DMS 273 treated with DMSO at 0.1 percent for 48 hours (cell line): ENCODE measurements around the gene NNAT.

ENCODE experiments used
- DNase-seq: peaks from one replicate; lab custom pipeline; 2025; lab: John Stamatoyannopoulos, UW

Gene NNAT

DNA sequence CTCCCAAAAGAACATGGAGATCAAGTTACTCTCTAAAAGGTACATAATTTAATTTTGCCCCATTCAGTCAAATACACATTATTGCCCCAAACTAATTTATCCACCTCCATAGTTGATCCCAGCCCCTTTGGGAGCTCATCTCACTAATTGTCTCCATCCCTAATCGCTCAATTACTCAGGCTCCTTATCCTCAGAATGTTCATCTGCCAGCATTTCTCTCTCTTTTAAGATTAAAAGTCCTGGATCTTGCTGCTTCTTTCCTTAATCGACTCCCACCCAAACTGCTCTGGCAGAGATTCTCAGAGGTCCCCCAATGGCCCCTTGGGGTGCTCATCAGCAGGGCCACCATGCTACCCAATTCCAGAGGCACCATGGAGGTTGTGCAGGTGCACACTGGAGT is 18.4 kb upstream of the NNAT start:
- DNase-seq, result no peak

DNA sequence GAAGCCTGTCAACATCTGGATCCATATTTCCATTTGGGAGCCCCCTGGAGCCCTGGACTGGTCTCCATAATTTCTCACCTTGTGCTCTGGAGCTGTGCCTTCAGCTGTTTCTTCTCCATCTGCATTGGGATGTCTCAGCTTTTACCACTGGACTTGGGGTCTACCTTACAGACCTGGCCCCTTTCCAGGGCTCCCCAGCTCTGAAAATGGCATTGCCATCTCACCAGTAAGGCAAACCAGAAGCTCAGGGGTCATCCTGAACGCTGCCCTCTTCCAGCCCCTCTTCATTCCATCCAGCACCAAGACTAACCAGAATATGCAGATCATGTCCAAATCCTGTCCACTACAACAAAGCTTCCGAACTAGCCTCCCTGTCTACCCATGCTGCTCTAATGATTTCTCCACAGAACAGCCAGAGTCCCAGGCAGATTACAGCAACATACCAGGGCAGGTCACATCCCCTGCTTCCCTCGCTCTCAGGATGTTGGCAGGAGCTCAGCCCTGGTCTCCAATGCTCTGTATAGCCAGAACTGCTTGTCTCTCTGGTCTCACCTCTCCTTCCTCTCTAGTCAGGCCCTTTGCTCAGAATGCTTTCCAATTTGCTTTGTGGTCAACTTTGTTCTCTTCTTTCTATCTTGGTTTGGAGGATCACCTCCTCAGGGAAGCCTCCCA is 17.7 kb upstream of the NNAT start:
- DNase-seq, result no peak

DNA sequence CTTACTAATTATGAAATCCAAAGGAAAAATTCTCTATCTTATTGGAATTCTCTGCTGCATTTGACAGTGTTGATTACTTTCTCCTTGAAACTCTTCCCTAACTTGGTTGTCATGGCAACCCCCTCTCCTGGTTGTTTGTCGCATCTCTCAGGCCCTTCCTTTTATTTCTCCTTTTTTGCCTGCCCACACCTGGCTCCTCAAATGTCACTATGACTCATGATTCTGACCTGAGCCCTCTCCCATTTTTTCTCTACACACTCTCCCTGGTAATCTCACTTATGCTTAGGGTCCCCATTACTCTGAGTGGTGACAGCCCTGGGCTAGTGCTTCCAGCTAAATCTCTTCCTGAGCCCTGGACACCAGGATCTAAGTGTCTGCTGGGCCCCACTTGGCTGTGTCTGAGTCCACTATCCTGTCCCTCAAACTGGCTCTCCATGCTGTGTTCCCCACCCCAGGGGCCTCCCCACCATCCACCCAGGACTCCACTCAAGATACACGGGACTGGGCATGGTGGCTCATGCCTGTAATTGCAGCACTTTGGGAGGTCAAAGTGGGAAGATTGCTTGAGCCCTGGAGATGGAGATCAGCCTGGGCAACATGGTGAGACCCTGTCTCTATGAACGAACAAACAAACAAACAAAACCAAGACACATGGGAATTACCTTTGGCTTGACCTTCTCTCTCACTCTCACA is 16.5 kb upstream of the NNAT start:
- no peak for DNase-seq

DNA sequence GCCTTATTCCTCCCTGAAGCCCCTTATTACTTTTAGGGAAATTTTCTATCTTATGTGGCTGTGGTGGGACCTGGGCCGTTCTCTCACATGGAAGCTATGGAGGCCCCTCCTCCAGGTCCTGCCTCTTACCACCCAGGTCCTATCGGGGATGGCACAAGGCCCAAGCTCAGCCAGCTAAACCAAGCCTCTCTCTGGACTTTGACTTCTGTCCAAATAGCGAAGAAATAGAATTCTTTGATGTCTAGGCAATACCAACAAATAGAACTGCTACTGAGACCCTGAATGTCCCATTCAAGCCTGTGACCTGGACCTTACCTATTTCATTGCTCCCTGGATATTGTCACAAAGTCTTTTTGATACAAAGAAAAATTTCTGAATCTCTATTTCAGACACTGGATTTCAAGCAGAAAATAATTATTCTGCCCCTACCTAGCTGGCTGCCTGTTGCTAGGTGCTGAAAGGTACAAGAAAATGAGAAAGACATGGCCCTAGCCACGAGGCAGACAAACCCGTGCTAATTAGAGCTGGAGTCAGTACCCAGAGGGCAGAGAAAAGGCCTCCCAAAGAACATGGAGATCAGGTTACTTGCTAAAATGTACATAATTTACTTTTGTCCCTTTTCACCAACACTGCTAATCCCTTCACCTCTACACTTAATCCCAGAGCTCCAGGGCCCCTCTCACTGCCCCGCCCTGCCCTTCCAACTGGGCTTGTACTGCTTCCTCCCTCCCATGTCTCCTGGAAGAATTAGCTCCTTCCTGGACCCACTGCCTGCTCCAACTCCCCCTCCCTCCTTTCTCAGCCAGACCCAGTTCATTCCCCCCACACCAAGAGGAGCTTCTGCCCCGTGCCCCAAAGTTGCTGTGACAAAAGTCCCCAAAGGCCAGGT is 15.5 kb upstream of the NNAT start:
- no peak for DNase-seq

DNA sequence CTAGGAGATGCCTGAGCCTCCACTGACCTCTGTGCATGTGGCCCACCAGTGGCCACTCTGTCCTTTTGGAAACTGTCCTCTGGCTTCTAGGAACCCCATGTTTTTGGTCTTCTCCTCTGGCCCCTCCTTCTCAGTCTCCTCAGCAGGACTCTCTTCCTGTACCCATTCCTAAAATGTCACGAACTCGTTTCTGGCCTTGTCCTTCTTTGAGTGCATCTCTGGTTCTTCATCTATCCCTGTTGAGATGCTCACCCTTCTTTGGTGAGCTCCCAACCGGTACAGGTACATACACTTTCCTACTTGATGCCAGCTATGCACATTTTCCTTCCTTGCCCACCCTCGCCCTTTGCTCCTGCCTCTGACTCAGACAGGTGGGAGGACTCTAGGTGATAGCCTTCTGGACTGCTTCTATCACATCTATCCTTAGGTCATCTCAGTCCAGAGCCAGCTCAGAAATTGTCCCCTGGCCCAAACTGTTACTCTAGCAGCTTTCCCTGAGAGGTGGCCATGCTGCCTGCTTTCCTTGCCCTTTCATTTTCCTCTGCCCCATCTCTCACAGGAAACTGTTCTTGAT is 14.8 kb upstream of the NNAT start:
- no peak for DNase-seq

DNA sequence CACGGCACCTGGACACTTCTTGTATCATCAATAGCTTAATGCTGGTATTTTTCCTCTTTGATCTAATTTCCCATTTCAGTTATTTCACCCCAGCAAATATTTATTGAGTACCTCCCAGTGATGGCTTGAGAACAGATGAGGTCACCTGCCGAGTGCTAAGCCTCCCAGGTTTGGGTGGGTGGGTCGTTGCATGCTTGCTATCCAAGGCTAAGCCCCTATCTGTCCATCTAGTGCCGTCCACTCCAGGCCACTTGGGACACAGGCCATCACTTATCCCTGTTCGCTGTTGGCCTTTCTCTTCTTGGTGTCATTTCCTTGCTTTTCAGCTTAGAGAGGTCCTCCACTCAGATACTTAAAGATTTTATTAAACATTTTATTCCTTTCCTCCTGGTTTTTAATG is 10.8 kb upstream of the NNAT start:
- DNase-seq, result no peak

DNA sequence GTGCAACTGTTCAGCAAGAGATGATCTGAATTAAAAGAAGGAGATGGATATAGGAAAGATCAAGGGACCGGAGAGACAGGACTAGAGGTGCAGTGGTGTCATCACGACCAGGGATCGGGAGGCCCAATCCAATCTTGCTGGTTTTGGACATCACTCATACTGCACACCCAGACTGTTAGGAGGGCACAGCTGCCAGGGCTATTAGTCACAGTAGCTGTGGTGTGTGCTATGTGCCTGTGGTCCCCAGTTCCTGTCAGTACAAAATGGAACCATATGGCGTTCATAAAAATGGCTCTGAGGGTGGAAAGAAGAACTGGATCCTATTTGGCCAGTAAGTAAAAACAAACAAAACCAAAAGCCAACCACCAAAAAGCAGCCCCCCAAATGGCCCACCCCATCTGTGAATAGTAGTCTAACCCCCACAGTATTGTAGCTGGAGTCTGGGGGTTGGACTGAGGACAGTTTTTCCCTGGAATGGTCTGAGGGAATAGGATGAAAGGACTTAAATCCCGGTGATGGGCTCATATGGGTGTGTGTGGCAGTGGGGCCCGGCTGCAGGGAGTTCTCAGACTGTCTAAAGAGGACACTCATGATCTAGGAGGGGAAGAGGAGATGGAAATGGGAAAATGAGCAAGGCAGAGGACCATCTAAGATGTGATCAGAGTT is 9.3 kb upstream of the NNAT start:
- peak; percentile 75 for DNase-seq

DNA sequence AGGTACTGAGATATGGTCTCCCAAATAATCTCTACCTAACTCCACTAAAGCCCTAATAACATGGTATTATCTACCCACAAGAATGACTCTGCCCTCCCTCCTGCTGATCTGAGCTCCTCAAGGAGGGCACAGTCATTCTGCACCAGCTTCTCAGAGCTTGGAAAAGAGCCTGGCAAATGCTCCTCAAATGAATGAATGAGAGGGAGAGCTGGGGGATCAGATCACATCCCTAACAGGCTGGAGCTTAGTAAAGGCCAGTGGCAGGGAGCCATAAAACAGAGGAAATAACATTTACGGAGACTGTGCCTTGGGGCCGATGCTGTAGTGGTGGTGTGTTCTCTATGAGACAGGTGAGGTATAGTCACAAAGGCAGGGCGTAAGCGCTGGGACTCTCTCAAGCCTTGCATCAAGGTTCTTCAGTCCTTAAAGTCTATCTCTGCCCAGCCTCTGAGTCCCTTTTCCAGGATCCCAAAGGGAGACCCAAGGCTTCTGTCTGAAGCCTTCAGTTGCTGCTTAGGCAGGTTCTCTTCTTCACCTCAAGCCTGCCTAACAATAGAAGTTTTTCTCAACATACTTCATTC is 7.2 kb upstream of the NNAT start:
- no peak for DNase-seq

DNA sequence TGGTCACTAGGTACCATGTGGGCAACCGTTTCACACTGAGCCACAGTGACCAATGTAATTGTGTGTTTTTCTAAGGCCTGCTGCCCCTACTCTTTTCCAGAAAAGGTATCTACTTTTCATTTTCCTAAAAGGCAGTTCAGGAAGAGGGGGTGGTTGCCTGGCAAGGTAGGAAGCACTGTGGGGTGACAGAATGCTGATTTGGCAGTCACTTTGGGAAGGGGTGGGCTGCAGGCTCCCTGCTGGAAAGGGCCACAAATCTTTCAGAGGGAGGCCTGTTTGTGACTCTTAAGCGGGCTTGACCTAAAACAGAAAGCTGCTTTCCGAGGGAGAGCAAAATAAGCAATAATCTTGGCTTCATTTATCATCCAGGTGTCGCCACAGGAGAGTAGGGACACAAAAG is 5.2 kb upstream of the NNAT start:
- no peak for DNase-seq

DNA sequence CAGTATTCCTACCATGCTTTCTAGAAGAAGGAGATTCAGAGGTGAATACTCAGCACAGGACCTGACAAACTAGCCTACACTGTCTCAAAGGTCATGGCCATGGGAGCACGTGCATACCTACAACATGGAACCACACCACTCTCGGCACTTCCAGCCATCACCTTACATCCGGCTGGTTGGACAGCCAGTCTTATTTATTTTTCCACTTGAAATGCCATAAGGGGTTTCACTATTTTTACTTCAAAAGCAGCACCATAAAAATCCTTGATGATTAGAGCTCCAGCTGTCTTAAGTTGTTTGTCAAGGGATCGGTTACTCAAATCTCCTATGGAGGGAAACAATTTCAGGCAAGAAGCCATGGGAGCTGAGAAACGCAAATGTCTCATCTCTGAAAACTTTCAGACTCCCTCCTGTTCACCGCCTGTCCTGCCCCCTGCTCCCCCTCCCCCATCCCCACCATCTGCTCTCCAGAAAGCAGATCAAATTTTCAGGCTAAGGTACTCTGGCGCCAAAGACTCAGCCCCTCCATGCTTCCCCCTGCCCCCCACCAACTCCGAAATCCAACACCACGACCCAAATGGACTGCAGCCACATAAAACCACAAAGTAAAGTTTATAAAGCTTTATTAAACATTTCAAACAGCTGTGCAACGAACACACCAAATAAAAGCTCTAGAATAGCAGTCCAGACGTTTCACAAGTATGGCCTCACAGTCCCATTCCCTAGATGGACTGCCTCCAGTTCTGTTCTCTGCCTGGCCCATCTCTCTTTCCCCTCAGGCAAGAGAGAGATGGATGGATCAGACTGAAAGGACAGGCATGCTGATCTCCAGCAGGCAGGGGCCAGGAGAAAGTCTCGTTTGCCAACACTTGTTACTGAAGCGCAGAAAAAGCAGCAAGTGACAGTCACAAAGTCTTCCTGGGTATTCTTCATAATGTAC is 4.0 kb upstream of the NNAT start:
- DNase-seq, result peak; percentile 97

DNA sequence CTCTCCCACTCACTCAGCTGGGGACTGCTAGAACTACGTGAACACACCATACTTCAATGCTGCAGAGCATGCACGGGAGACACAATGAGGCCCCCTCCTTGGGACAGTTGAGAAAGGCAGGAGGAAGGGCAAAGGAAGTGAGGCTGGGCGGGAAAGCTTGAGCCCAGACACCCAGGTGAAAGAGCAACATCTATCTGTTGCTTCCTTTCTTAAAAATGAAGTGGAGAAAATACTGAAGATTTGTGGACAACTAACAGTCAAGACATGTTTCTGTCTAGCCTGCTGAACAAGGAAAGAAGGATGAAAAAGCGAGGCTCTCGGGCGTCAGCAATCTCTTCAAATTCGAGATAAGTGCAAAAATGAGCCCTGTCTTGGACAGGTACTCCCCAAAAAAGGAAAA is 3.0 kb upstream of the NNAT start:
- DNase-seq, result no peak

DNA sequence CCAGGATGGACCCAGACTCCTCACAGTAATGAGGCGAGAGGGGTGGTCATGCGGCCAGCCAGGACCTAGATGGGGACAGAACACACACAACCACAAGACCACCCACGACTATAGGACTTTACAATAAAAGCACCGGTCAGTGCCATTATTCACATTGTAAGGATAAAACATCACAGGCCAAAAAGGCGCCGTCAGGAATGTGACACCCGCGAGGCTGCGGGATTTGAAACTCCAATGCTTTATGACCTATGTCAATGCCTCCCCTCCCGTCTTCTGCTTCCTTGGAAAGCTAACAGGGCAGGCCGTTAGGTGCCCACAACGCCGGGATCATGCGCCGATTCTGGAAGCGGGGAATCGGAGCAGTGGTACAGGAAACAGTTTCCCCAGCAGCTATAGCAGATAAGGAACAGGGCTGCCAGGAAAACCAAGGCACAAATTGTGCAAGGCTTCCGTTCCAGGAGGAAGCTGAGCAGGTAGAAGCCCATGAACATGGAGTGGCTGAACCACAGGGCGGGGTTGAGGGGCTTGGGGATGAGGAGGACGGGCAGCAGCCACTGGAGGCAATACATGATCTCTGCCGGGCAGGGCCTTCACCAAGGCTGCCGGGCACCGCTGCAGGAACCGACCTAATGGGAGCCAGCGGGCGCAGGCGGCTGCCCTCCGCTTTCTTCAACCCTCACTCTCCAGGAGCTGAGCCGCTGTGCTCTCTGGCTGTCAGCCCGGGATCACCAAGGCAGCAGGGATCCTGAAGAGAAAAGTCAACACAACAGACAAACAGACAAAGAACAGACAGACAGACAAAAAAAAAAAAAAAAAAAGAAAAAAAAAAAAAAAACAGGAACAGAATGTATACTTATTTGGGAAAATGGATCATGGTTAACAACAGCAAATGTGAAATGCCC is 2.2 kb upstream of the NNAT start:
- peak; percentile 42 for DNase-seq

DNA sequence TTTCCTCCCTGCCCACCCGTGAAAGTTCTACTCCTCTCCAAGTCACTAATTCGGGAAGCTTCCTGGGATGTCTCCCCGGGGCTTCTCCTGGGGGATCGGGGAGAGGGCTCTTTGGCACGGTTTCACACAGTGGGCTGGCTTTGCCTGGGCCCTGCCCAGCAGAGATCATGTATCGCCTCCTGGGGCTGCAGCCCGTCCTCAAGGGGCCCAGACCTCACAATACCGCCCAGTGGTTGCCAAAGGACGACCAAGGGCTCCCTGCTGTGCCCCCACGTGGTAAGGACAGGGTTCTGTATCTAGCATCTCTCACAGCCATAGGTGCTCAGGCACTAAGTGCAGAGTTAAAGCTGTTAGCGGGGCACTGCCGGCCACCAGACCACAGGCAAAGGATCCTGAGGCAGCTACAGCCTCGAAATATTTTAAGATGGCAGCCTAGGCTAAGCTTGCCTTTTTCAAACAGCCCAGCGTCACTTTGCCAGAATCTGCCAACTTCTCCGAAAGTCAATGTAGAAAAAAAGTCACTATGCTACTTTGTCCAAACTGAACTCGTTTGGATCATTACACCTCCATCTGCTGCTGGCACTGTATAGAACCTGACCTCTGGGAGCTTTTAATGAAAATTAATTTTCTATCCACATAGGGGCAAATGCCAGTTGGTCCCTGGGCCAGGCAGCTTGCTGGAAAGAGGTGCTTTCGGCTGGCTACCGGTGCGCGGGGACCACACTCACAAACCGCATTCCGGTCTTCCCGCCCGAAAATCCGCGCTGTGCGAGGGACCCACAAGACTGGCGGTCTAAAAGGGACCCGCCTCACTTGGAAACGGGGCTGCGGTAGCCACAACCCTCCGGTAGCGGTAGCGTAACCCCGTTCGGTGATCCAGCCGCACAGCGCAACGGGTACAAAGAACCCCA is 1.3 kb upstream of the NNAT start:
- peak; percentile 74 for DNase-seq

DNA sequence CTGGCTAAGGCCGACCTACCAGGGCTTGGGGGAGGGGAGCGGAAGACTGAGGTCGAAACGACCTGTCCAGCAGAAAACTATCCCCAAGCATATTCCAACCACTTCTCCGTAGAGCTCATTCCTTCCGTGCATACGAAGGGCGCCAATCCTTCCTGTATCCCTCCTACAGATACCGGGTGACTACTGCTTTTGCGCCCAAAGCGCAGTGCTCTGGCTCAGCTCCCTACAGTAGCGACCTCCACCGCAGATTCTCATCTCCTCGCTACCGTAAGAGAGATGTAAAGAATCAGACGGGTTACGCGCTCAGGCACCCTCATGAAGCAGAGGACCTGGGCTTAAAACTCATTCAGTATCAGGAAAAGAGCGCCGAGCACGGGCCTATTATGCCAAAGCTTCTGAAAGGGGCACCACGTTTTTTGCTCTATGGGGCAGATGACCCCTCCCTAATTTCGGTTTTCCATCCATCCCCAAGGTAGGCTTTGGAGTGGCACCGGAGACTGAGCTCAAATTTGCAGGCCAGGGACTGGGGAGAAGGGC is 563 bp upstream of the NNAT start:
- no peak for DNase-seq

DNA sequence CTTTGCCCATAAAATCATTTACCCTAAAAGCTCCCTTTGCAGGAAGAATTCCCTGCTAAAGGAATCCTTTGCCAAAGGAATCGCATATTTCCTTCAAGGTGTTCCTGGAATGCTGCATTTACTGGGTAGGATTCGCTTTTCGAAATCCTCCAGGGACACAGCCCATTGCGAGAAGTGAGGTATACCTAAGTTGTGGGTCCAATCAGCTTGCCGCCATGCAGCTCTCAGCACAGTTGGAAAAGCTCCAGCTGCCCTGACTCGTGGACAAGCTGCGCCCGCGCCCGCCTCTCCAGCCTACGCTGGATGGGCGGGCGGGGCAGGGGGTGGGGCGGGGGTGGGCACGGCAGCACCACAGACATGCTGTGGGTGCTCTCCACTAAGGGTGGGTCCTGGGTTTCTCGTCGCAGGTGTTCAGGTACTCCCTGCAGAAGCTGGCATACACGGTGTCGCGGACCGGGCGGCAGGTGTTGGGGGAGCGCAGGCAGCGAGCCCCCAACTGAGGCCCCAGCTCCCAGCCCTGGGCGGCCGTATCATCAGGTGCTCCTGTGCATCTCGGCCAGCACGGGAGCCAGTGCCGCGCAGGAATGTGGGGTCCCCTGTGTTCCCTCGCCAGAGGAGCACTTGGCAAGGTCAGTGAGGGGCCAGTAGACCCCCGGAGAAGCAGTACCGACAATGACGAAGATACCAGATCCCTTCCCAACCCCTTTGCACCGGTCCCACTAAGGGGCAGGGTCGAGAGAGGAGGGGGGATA is 1.4 kb downstream of the NNAT start:
- no peak for DNase-seq

DNA sequence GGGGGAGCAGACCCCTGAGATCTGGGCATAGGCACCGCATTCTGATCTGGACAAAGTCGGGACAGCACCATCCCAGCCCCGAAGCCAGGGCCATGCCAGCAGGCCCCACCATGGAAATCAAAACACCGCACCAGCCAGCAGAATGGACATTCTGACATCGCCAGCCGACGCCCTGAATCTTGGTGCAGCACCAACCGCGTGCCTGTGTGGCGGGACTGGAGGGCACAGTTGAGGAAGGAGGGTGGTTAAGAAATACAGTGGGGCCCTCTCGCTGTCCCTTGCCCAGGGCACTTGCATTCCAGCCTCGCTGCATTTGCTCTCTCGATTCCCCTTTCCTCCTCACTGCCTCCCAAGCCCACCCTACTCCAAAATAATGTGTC is 2.0 kb downstream of the NNAT start:
- no peak for DNase-seq

DNA sequence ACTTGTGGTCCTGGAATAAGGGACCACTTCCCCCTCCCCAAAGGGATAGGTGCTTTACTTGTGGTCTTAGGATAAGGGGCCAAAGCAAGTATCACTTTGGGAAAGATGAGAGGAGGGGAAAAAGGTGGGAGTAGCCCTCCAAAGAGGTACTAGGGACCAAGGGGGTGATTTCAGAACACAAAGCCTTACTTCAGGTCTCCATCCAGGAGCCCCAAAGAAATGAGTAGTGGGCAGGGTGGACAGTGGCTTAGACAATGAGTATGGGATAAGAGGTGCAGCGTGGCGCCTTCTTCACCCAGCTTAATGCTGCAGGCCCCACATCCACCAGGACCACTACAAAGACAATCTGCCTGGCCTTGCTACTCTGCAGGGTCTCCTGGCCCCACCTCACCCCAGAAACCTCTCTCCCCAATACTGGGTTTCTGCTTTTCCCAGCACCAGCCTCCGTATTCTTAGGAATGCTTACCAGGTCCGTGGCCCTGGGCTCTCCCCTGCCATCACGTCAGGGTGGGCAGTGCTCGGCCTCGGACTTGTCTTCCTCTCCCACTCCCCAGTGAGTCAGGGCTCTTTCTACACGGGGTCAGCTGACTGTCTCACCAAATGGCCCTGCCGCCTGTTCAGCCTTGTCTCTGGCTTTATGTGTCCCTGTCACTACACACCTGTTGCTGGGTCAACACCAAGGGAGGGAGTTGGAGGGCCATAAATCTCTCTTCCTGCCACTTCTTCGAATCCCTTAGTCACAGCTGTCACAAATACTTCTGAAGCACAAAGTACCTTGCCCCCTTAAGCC is 3.1 kb downstream of the NNAT start:
- DNase-seq, result no peak
